Spleen (tissue), 11 donors: ENCODE results near the gene LOXL1. TPM values are rescaled to one million over a fixed set of nuclear protein-coding genes. Genes with fewer than 3 reads are reported as not detected.

Experiments
- DNase-seq: peaks from one replicate; pipeline ENCODE4 v3.0.0-alpha.2; 2020
- H3K27ac ChIP-seq, 8 donors: fragments of 200-600 bp; sonication (generic) in 7 of 8; 1 replicate in 4 of 8; 2 replicates in 4 of 8; pipeline versions ENCODE4 v1.5.0 to v1.8.0; 2016 to 2021; ENCODE audit warnings: inconsistent platforms in 4 of 8, mild to moderate bottlenecking in 4 of 8, moderate library complexity in 1 of 8
- H3K27me3 ChIP-seq, 7 donors: fragments of 200-600 bp; sonication (generic) in 6 of 7; replicated peaks in 1 of 7; 1 replicate in 4 of 7; 2 replicates in 3 of 7; pipeline versions ENCODE4 v1.5.0 to v1.8.0; 2016 to 2021; ENCODE audit warnings: inconsistent platforms in 3 of 7, mild to moderate bottlenecking in 1 of 7
- H3K36me3 ChIP-seq, 6 donors: fragments of 200-600 bp; sonication (generic) in 5 of 6; 1 replicate in 4 of 6; 2 replicates in 2 of 6; pipeline versions ENCODE4 v1.5.0 to v1.8.0; 2016 to 2021; ENCODE audit warnings: inconsistent platforms in 2 of 6
- H3K4me1 ChIP-seq, 6 donors: fragments of 200-600 bp; sonication (generic) in 5 of 6; 1 replicate in 3 of 6; 2 replicates in 3 of 6; pipeline versions ENCODE4 v1.5.0 to v1.8.0; 2016 to 2021; ENCODE audit warnings: inconsistent platforms in 3 of 6
- H3K4me3 ChIP-seq, 8 donors: fragments of 200-600 bp; sonication (generic) in 7 of 8; 1 replicate in 4 of 8; 2 replicates in 4 of 8; pipeline versions ENCODE4 v1.5.0 to v1.8.0; 2016 to 2021; ENCODE audit warnings: inconsistent platforms in 4 of 8, mild to moderate bottlenecking in 4 of 8, moderate library complexity in 2 of 8
- H3K9me3 ChIP-seq, 8 donors: fragments of 200-600 bp; sonication (generic) in 7 of 8; 1 replicate in 4 of 8; 2 replicates in 4 of 8; pipeline versions ENCODE4 v1.5.0 to v1.8.0; 2016 to 2021; ENCODE audit warnings: inconsistent platforms in 4 of 8
- CTCF ChIP-seq, 11 experiments: fragments of 200-600 bp in 7 of 11; fragments of 450-650 bp in 4 of 11; sonication (generic) in 4 of 11; IDR thresholded peaks in 8 of 11; conservative IDR thresholded peaks in 3 of 11; 1 replicate in 7 of 11; 2 replicates in 4 of 11; pipeline versions ENCODE4 v1.4.0 to v1.8.0; 2016 to 2021; ENCODE audit warnings: antibody characterized with exemption in 11 of 11, inconsistent platforms in 4 of 11, mild to moderate bottlenecking in 1 of 11
- POLR2A ChIP-seq, 3 donors: fragments of 450-650 bp; IDR thresholded peaks; one replicate each; pipeline ENCODE4 v1.5.1; 2017; ENCODE audit warnings: antibody characterized with exemption in 3 of 3, mild to moderate bottlenecking in 1 of 3
- POLR2AphosphoS5 ChIP-seq, 3 donors: sonication (generic); formaldehyde crosslinking; IDR thresholded peaks; one replicate each; pipeline ENCODE4 v1.5.1; 2017; ENCODE audit warnings: antibody characterized with exemption in 3 of 3
- WGBS, 5 donors: extraction: QIAGEN DNeasy Blood & Tissue Kit in 3 of 5; methylation state at CpG; one replicate each; pipeline versions ENCODE4 v1.1.5 to v1.1.7; 2013 to 2018; 5-methylcytosine and 5-hydroxymethylcytosine counted together
- intact Hi-C: fragments of 100-400 bp; cut with DNase I; formaldehyde crosslinking; loops from one replicate; pipeline ENCODE4 v1.15.0; 2023; ENCODE audit warnings: low total_unique reads
- polyA plus RNA-seq, 3 donors: library from polyadenylated mRNA; stranded (reverse); fragments of 200-250 nt; gene quantifications; one replicate each; pipeline ENCODE4 v1.2.1, GENCODE V29; 2013
- total RNA-seq, 7 donors: library from RNA; depleted of rRNA in 3 of 7; stranded (reverse); fragments of >200 nt in 3 of 7; fragmentation: NEBNext Ultra II Directional in 4 of 7; extraction: Animal tissue kit (Norgen Biotek cat#: 25700) in 4 of 7; gene quantifications; one replicate each; pipeline versions ENCODE4 v1.1.0 to v1.2.1, GENCODE V29; 2016 to 2021
- donor health status: healthy with polysubstance abuse.
- donor health status: DM: no; HTN: no; CAD: no; lungs with moderate emphysema.
- donor health status: DM: no; HTN: no; CAD: no.
- donor health status: Bipolar disorder and iron deficiency.
- donor health status: healthy.
- donor health status: DM: no; HTN: no; CAD: no.
- donor health status: DM: yes; HTN: yes; CAD: no.

LOXL1 gene
- total and polyA plus RNA-seq, 10 donors, result 3.3 to 11.3 (median 8.1) TPM

- H3K36me3 ChIP-seq, result no peaks in the 10 kb centered on the region
- WGBS, 5 donors, result 66 to 73% (median 71%) methylated on average over 7 to 8 of the region's 8 CpGs
- peak overlapping the region in 6 of 8 donors; percentile 7 to 68 (median 48) for H3K27ac ChIP-seq
- peaks cover 3 to 68% (median 44%) of the 10 kb centered on the region in 6 donors for H3K4me1 ChIP-seq
- H3K4me3 ChIP-seq, result no peak overlapping the region
- no peaks in the 10 kb centered on the region for H3K27me3 ChIP-seq
- no peaks in the 10 kb centered on the region for H3K9me3 ChIP-seq
- intact Hi-C loops, result no loop called here
- peak; percentile 66 for DNase-seq
- TF ChIP-seq POLR2AphosphoS5 (IDR thresholded peaks at IDR 0.05), result peak in 1 of 3 donors; percentile 43
- no peak for TF ChIP-seq CTCF (IDR thresholded peaks at IDR 0.05 in 8 of 11, conservative IDR thresholded peaks at IDR 0.05 in 3 of 11)
Measured at GRCh38 chr15:73940061-73940981, 14.1 kb downstream of the LOXL1 start.

- intact Hi-C loops, result no loop called here
- Histone ChIP-seq H3K36me3 (no peaks in the 10 kb centered on the region), H3K4me1 (peaks cover 3 to 66% (median 41%) of the 10 kb centered on the region in 6 donors), H3K27ac (peak overlapping the region in 6 of 8 donors; percentile 7 to 68 (median 48)), H3K27me3 (no peaks in the 10 kb centered on the region), H3K4me3 (no peak overlapping the region), H3K9me3 (no peaks in the 10 kb centered on the region)
- WGBS, 5 donors, result 89 to 100% (median 92%) methylated on average over 1 of the region's 1 CpG
- no peak for TF ChIP-seq CTCF (IDR thresholded peaks at IDR 0.05 in 8 of 11, conservative IDR thresholded peaks at IDR 0.05 in 3 of 11)
- TF ChIP-seq POLR2AphosphoS5 (IDR thresholded peaks at IDR 0.05), result no peak
- TF ChIP-seq POLR2A (IDR thresholded peaks at IDR 0.05), result no peak
- DNase-seq, result peak; percentile 54
Measured at GRCh38 chr15:73941044-73941443, 14.8 kb downstream of the LOXL1 start.

- intact Hi-C loops, result no loop called here
- TF ChIP-seq CTCF (IDR thresholded peaks at IDR 0.05 in 8 of 11, conservative IDR thresholded peaks at IDR 0.05 in 3 of 11) (no peak), POLR2A (IDR thresholded peaks at IDR 0.05) (no peak), POLR2AphosphoS5 (IDR thresholded peaks at IDR 0.05) (no peak)
- Histone ChIP-seq H3K9me3 (no peaks in the 10 kb centered on the region), H3K36me3 (no peaks in the 10 kb centered on the region), H3K4me1 (peaks cover 3 to 62% (median 37%) of the 10 kb centered on the region in 6 donors), H3K4me3 (no peak overlapping the region), H3K27me3 (no peaks in the 10 kb centered on the region), H3K27ac (peak overlapping the region in 4 of 8 donors; percentile 32 to 68 (median 66))
- 66 to 83% (median 78%) methylated on average over 3 of the region's 3 CpGs for WGBS, 5 donors
- no peak for DNase-seq
Measured at GRCh38 chr15:73941449-73941848, 15.2 kb downstream of the LOXL1 start.
